ENCODE data around the gene CERS5. TPM values are rescaled to one million over a fixed set of nuclear protein-coding genes. Genes with fewer than 3 reads are reported as not detected.
A peak's percentile ranks its signal among the peaks of the same experiment; 100 is the strongest.

Gene CERS5
- polyA plus RNA-seq, 1 of the 3 experiments (the other 2 are of a cell fraction): 56.9 TPM

GRCh38 chr12:50117057-50117622 lies 50.0 kb downstream of the CERS5 start:
- no peak for DNase-seq
- peaks cover 70% of the 10 kb centered on the region for H3K79me2 ChIP-seq (ENCODE audit: insufficient read depth)

GRCh38 chr12:50112456-50113218 lies 54.5 kb downstream of the CERS5 start:
- H3K9ac ChIP-seq: peak overlapping the region; percentile 79
- peaks cover 50% of the 10 kb centered on the region for H3K79me2 ChIP-seq (ENCODE audit: insufficient read depth)
- peaks cover 12 to 18% of the 10 kb centered on the region in 2 experiments; a peak in 2 of 4 replicates for H3K4me1 ChIP-seq (ENCODE audit: control insufficient read depth in 1 of 2, insufficient read depth in 2 of 2, low read depth in 1 of 2, low read length in 1 of 2)
- TF ChIP-seq FOXM1 (IDR thresholded peaks at IDR 0.05; ENCODE audit: low read depth): no peak
- TF ChIP-seq YY1 (IDR thresholded peaks at IDR 0.05; ENCODE audit: low read depth): 0 out of 2 replicates have a peak, but pooled peaks have one; percentile 24
- TF ChIP-seq IRF3 (IDR thresholded peaks at IDR 0.05; ENCODE audit: low read depth, low read length): no peak
- no peak for TF ChIP-seq REST (IDR thresholded peaks at IDR 0.05; ENCODE audit: low read depth, low read length)
- no peak for TF ChIP-seq FOXJ3 (CRISPR knock-in tag; IDR thresholded peaks at IDR 0.05)
- 0 out of 2 replicates have a peak, but pooled peaks have one; percentile 7 for TF ChIP-seq CTCF (IDR thresholded peaks at IDR 0.05)
- CTCF ChIA-PET: interaction anchor here (1.3 to 5.5 kb wide), 20 partner anchors 13 to 245 kb away, joined by 4 to 96 read pairs (median 10); partner anchors contain the start of genes CERS5, GPD1 and SMARCD1
- H3K9me3 ChIP-seq: no peaks in the 10 kb centered on the region
- POLR2A ChIA-PET: interaction anchor here (0.7 to 3.4 kb wide), 17 partner anchors 8 to 371 kb away, joined by 3 to 27 read pairs (median 3); partner anchors contain the start of genes CERS5, GPD1, SMARCD1 and TMBIM6
- H3K27me3 ChIP-seq (ENCODE audit: insufficient read depth): no peaks in the 10 kb centered on the region
- H4K20me1 ChIP-seq (ENCODE audit: insufficient read depth): peaks cover 9% of the 10 kb centered on the region; the same call in 1 of the 2 replicates
- peak overlapping the region; percentile 87 for H3K4me2 ChIP-seq
- peak overlapping the region; percentile 67 to 99 for H3K4me3 ChIP-seq (ENCODE audit: low read depth in 2 of 2, low read length in 1 of 2)
- DNase-seq: peak; percentile 49
- H3F3A ChIP-seq (replicated peaks; ENCODE audit: insufficient read depth): peaks cover 15% of the 10 kb centered on the region
- H2AFZ ChIP-seq (ENCODE audit: low read depth): peak overlapping the region; percentile 48
- peaks cover 0 to 14% of the 10 kb centered on the region in 2 experiments for H3K36me3 ChIP-seq (replicated peaks in 1 of 2; ENCODE audit: control insufficient read depth in 1 of 2, insufficient read depth in 2 of 2, low read length in 1 of 2)
- H3K9me2 ChIP-seq: no peaks in the 10 kb centered on the region
- 2% methylated on average over 26 of the region's 26 CpGs for WGBS (ENCODE audit: low lambda C conversion rate)
- peak overlapping the region; percentile 69 to 95 for H3K27ac ChIP-seq (ENCODE audit: low read depth in 2 of 2, low read length in 1 of 2)

More at GRCh38 chr12:50117057-50117622, 50.0 kb downstream of the CERS5 start:
- no peaks in the 10 kb centered on the region for H3K27me3 ChIP-seq (ENCODE audit: insufficient read depth)
- no peak overlapping the region for H2AFZ ChIP-seq (ENCODE audit: low read depth)
- no peak overlapping the region for H3K4me2 ChIP-seq
- 99% methylated on average over 6 of the region's 6 CpGs for WGBS (ENCODE audit: low lambda C conversion rate)
- POLR2A ChIA-PET: interaction anchor here (1.8 kb wide), 1 partner anchor 9 kb away, joined by 8 read pairs; no protein-coding TSS in a partner anchor
- H3K9ac ChIP-seq: no peak overlapping the region
- H4K20me1 ChIP-seq (ENCODE audit: insufficient read depth): peaks cover 9% of the 10 kb centered on the region; the same call in 1 of the 2 replicates
- peaks cover 14% of the 10 kb centered on the region for H3F3A ChIP-seq (replicated peaks; ENCODE audit: insufficient read depth)
- H3K4me3 ChIP-seq (ENCODE audit: low read depth in 2 of 2, low read length in 1 of 2): no peak overlapping the region
- peaks cover 0 to 2% of the 10 kb centered on the region in 2 experiments; a peak in 1 of 4 replicates for H3K4me1 ChIP-seq (ENCODE audit: control insufficient read depth in 1 of 2, insufficient read depth in 2 of 2, low read depth in 1 of 2, low read length in 1 of 2)
- H3K9me2 ChIP-seq: no peaks in the 10 kb centered on the region
- TF ChIP-seq TEAD4 (IDR thresholded peaks at IDR 0.05; ENCODE audit: borderline replicate concordance, insufficient read depth) (no peak), FOXJ3 (CRISPR knock-in tag; IDR thresholded peaks at IDR 0.05) (no peak)
- H3K36me3 ChIP-seq (replicated peaks in 1 of 2; ENCODE audit: control insufficient read depth in 1 of 2, insufficient read depth in 2 of 2, low read length in 1 of 2): peaks cover 9 to 25% of the 10 kb centered on the region in 2 experiments
- CTCF ChIA-PET: interaction anchor here (0.7 to 3.4 kb wide), 6 partner anchors 8 to 63 kb away, joined by 3 to 13 read pairs (median 3); partner anchors contain the start of gene SMARCD1
- no peaks in the 10 kb centered on the region for H3K9me3 ChIP-seq
- no peak overlapping the region for H3K27ac ChIP-seq (ENCODE audit: low read depth in 2 of 2, low read length in 1 of 2)
